Stimulated activated CD4-positive, alpha-beta T cell treated with anti-CD3 and anti-CD28 coated beads, Interleukin-2, amount 100 ng/mL, for 4 hours (primary cell): ENCODE measurements around the gene CHMP1A.
A peak's percentile ranks its signal among the peaks of the same experiment; 100 is the strongest.
"Not testable (repeated sequence)": the region's sequence is repeated elsewhere in the genome, so short reads cannot be mapped to it uniquely, and the experiment has no call there.

Source experiments
- DNase-seq: peaks from one replicate; pipeline ENCODE4 v3.0.0-alpha.2; 2020; ENCODE audit warnings: low read depth

Gene CHMP1A

DNA sequence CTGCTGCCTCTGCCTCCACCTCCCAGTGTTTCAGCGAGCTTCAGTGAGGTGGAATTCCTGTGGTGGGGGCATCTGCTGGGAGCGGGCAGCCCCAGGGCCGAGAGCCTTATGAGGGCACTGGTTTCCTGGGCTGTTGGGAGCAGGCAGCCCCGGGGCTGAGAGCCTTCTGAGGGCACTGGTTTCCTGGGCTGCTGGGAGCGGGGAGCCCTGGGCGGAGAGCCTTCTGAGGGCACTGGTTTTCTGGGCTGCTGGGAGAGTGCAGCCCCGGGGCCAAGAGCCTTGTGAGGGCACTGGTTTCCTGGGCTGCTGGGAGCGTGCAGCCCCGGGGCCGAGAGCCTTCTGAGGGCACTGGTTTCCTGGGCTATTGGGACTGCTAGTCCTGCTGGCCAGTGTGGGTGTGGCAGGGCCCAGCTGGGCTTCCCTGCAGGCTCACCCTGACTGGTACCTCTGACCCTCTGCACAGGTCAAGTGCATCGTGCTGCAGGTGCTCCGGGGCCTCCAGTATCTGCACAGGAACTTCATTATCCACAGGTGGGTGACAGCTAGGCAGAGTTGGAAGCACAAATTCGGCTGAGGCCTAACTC is 34.6 kb upstream of the CHMP1A start:
- DNase-seq: no peak

- DNase-seq: no peak
Measured at GRCh38 chr16:89691231-89691985, 33.9 kb upstream of the CHMP1A start.

DNA sequence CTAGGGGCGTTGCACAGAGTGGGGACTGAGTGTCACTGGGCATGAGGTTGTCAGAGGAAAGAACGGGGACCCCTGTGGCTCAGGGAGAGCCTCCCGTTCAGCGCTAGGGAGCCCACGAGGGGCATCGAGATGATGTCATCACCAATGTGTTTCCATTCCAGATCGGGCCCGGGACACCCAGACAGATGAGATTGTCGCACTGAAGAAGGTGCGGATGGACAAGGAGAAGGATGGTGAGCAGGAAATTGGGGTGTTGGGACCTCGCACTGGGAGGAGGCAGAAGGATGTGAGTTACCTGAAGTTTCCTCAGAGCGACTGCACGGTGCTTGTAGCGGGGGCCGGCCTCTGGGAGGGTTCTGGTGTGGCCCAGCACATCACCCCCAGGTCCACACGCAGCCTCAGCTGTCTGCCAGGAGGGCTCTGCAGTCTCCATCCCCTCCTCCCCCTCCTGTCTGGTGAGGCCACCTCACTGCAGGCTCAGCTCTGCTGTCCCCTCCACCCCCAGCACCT is 32.9 kb upstream of the CHMP1A start:
- DNase-seq: no peak

DNA sequence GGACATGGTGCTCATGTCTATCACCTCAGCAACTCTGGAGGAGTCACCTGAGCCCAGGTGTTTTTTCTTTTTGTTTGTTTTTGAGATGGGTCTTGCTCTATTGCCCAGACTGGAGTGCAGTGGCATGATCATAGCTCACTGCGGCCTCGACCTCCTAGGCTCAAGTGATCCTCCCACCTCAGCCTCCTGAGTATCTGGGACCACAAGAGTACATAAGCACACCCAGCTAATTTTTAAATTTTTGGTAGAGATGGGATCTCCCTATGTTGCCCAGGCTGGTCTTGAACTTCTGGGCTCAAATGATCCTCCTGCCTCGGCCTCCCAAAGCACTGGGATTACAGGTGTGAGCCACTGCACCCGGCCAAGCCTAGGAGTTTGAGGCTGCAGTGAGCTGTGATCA is 32.1 kb upstream of the CHMP1A start:
- DNase-seq: not testable (repeated sequence)

DNA sequence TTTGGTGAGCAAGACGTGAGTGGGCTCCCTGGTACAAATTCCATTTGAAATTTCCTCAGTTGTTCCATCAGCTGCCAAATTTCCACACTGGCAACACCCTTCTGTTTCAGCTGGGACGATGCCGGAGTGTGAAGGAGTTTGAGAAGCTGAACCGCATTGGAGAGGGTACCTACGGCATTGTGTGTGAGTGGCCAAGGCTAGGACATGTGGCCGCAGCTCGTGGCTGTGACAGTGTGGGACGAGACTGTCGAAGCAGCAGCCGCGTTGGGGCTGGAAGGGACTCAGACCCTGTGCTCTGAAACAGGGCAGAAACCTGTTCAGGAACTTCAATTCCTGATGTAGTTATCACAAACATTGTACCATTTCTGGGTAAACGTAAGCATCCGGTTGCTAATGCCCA is 31.6 kb upstream of the CHMP1A start:
- no peak for DNase-seq

- no peak for DNase-seq
Measured at GRCh38 chr16:89688395-89688794, 30.9 kb upstream of the CHMP1A start.

DNA sequence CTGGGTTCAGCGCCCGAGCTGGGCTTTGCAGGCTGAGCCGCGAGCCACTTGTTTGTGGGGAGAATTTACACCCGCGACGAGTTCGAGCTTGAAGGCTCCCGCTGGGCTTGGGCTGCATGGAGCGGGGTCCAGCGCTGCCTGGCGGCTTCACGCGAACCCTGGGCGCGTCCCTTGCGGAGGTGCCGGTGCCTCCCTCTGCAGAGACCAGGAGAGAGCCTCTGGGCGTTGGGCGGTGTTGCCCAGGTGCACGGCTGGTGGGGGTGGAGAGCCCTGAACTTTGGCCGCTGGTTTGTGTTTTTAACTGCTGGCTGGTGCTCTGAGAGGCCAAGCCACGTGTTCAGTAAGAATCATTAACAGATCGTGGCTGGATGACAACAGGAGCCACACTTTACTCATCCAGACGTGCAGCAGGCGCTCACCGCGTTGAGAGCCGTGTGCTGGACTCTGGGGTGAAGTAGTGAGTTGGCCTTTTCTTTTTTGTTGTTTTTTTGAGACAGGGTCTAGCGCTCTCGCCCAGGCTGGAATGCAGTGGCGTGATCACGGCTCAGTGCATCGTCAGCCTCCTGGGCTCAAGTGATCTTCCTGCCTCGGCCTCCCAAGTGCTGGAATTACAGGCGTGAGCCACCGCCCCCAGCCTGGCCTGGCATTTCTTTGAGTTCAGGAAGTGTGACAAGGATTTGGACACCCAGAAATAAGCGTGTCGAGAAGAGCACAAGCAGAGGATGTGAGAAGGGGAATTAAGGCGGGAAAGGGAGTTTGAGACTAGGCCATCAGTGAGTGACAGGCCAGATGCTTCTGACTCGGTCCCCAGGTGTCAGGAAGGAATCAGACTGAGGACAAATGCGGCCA is 29.8 kb upstream of the CHMP1A start:
- DNase-seq: no peak

DNA sequence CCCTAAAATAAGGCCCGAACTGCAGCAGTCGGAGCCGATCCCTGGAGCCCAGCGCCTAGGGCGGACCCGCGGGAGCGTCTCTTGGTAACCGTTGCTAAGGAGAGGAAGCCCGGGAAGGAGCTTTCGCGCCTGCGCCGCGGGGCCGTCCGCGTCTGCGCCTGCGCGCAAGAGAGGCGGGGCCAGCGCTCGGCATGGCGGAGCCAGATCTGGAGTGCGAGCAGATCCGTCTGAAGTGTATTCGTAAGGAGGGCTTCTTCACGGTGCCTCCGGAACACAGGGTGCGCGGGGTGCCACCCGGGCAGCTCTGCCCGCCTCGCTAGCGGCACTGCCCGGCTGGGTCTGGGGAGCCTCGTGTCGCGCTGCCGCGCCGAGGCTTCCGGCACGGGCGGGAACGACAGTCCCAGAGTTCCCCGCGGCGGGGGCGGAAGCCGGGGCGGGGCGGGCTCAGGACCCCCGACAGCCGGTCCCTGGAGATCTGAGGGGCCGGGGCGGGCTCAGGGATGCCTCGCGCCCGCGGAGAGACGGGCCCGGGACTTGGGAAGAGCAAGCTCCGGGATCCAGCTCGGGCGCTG is 29.1 kb upstream of the CHMP1A start, which contains the start of gene CDK10:
Gene CDK10, plus strand, starts transcription at position 170 of the 572 bp plus-strand sequence. Its CDS starts 22 bp downstream, at position 192.
- peak; percentile 83 for DNase-seq

DNA sequence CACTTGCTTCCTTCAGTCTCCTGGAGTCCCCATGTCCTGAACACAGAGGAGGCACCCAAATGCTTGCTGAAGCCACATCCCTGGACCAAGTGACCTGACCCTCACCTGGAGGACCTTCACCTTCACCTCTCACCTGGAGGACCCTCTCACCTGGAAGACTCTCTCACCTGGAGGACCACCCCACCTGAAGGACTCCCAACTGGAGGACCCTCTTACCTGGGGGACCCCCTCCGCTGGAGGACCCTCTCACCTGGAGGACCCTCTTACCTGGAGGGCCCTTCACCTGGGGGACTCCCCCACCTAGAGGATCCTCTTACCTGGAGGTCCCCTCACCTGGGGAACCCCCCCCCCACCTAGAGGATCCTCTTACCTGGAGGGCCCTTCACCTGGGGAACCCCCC is 28.4 kb upstream of the CHMP1A start:
- DNase-seq: no peak

- DNase-seq: no peak
Measured at GRCh38 chr16:89678258-89678657, 20.8 kb upstream of the CHMP1A start.

DNA sequence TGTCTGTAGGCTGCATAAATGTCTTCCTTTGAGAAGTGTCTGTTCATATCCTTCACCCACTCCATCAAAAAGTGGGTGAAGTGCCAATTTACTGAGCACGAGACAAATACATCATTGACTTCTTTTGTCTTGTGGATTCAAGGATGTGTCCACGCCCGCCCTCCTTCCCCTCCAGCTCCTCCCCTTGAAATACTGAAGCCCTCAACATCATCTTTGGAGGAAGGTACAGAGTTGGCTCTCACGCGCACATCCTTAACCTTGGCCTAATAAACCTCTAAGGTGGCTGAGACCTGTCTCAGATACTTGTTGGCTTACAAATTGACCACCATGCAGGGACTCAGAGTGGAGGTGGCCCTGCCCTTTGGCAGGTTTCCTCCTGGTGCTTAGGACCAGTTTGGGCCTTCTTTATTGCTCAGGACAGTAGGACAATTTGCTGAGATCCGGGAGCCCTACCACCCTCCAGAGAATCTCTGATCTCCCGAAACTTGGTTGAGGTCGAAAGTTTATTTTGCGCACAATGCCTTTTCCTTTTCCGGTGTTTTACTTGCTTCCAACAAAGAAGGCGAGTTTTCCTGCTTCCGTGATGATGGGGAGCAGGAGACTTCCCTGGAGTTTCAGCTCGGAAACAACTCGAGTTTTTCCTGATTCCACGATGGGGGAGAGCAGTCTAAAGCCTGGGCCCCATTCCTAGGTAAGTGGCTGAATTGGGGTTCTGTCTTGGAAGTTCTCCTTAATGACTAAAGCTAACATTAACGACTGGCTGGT is 14.9 kb upstream of the CHMP1A start:
- DNase-seq: no peak

DNA sequence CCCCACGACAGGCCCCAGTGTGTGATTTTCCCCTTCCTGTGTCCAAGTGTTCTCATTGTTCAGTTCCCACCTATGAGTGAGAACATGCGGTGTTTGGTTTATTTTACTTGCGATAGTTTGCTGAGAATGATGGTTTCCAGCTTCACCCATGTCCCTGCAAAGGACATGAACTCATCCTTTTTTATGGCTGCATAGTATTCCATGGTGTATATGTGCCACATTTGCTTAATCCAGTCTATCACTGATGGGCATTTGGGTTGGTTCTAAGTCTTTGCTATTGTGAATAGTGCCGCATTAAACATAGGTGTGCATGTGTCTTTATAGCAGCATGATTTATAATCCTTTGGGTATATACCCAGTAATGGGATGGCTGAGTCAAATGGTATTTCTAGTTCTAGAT is 14.1 kb upstream of the CHMP1A start:
- DNase-seq: not testable (repeated sequence)

DNA sequence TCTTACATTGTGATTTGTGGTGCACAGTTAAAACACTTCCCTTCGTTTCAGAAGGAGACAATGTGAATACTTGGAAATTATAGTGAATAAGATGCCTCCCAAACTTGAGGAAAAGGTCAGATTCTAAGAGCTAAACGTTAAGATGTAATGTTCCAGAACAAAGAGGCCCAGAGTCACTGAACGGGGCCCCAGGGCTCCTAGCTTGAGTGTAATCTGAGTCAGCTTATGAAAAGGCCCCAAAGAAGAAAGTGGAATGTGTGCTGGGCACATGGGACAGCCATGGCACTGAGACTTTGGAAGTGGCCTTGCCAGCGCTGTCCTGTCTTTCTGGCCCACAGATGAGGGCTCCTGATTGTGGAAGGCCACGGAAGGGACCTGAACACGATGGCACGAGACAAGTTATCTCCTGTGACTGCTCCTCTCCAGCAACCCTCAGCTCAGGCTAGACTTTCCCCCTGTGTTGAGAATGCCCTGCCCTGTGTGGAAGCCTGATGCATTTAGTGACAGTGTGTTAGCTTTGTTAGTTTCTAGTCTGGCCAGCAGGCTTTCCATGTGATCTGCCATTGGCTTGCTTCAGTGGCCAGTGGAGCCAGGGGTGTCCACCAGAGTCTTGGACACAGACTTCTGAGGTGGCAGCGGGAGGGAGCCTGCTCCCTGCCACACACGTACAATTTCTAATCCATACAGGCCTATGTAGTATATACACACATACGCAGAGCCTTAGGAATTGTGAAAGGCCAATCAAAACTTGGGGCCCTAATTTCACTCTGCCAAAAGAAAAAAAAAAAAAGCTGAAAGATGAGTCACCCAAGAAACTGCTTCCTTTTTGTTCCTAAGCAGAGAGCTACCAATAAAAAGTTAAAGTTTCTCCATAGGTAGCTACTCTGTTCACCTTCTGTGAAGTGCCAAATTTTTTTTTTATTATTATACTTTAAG is 13.3 kb upstream of the CHMP1A start:
- DNase-seq: no peak

GRCh38 chr16:89669755-89670154 is 12.2 kb upstream of the CHMP1A start:
- DNase-seq: no peak

GRCh38 chr16:89668790-89669158 is 11.3 kb upstream of the CHMP1A start:
- DNase-seq: no peak

DNA sequence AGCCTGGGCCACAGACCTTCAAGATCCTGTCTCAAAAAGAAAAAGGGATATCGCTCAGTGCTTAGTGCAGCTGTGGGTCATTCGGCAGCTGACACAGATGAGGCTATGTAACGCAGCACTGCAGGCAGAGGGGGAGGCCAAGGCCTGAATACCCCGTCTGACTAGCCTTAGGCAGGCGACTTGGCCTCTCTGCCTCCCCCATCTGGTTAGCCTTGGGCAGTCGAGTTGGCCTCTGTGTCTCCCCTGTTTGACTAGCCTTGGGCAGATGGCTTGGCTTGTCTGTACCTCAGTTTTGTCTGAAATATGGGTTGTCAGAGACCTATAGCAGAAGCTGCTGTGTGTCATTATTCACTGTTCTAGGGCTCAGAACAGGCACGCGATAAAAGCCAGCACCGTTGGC is 10.1 kb upstream of the CHMP1A start:
- no peak for DNase-seq

GRCh38 chr16:89667000-89667399 is 9.5 kb upstream of the CHMP1A start:
- DNase-seq: not testable (repeated sequence)

DNA sequence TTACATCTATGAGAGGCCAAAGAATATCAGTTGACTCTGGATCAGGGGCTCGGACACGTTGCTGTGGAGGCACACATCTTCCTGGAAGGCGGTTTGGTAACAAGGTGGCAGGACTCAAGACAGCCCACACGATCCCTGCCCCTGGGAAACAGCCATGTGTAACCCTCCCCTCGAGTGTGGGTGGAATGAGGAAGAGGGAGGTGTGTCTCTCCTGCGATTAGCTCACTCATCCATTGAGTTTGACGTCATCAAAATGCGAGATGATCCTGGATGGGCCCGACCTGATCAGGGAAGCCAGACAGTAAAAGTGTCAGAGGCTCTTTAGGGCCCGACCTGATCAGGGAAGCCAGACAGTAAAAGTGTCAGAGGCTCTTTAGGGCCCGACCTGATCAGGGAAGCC is 6.7 kb upstream of the CHMP1A start:
- DNase-seq: not testable (repeated sequence)

GRCh38 chr16:89661215-89661614 is 3.7 kb upstream of the CHMP1A start:
- DNase-seq: no peak

GRCh38 chr16:89660146-89660545 is 2.6 kb upstream of the CHMP1A start:
- no peak for DNase-seq
